Stimulated activated CD8-positive, alpha-beta memory T cell treated with anti-CD3 and anti-CD28 coated beads, Interleukin-7, amount 100 ng/mL, for 4 hours (primary cell): ENCODE measurements around the gene EDAR.

Experiments used
- DNase-seq, 2 donors: peaks; one replicate each; pipeline ENCODE4 v3.0.0-alpha.2; 2020; ENCODE audit warnings: low read depth in 2 of 2

The EDAR gene

DNA sequence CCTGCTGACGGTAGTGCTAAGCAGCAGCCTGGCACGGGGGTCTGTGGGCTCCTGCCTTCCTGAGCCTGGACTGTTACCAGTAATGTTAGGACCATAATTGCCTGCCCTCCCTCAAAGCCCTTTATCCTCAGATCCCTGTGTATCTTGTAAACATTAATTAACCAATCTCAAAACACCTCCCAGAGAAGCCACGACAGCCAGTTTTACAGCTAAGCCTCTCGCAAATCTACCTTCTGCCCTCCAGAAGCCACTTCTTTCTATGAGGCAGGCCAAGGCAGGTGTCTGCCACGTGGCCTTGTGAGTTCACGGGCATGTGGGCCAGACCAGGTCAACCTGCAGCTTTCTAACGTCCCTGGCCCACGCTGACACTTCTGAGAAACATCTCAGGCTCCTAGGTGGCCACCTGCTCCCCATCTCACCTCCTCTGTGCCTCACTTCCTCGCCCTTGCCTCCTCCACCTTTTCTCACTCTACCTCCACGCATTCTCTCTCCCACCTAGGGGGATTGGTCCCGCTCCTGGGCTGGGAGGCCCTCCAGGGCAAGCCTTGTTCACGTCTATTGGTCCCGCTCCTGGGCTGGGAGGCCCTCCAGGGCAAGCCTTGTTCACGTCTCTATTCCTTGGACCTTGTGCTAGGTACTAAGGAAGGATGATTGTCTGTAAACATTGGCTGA is 64.3 kb downstream of the EDAR start:
- no peak for DNase-seq

GRCh38 chr2:108923736-108924579 is 65.1 kb downstream of the EDAR start:
- DNase-seq = no peak

DNA sequence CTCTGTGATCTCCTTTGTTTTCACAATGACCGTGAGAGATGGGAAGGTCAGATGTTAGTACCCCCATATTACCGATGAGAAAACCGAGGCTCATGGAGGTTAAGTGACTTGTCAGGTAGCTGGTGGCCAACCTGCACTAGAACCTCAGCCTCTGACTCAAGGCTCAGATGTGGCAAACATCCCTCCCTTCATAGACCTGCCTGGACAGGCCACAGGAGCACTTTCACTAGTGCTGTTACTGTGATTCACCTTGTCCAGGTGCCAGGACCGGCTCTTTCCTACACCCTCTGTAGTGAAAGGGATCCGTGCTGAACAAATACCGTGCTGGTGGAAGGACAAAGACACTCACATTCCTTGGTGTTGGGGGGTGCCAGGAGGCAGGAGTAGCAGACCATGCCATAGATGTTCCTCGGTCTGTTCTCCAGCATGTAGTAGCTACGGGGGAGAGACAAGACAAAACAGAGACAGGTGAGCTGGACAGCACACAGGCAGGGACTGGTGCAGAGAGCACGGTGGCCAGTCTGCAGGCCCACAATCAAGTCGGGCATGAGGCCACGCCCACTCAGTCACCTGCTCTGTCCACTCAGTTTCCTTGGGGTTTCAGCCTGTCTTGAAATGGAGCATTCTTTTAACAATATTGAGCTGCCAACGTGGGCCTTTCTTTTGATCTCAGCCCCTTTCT is 65.9 kb downstream of the EDAR start:
- DNase-seq = no peak

DNA sequence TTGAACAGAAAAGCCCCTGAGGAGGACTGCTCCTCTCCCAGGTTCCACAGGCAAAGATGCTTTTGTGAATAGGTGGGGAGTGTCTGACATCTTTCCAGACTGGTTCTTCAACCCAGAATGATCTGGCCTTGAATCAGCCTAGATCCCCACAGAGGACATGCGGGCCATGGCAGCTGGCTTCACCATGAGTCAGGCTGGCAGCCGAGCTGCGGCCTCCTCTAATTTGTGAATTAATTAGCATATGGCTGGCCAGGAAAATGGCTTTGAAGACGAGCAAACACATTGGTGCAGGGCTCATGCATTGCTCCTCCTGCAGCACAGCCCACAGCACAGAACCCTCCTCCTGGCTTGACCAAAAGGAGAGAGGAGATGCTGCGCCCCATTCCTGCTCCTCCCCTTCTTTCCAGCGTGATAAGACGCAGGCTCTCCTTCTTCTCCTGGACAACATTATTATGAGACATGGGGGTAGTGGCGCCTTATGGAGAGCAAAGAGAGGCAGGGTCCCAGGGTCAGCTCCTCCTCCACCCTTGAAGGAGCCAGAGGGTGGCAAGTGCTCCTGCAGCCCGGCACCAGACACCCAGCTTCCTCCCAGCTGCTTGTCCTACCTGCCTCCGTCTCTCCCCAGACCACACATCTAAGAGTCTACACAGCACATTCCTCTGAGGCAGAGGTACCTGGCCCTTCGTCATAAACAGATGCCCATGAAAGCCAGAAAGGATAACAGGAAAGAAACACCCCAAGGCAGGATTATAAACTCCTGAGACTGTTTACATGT is 66.7 kb downstream of the EDAR start:
- DNase-seq = no peak

GRCh38 chr2:108921096-108922030 is 67.7 kb downstream of the EDAR start:
- DNase-seq = no peak

DNA sequence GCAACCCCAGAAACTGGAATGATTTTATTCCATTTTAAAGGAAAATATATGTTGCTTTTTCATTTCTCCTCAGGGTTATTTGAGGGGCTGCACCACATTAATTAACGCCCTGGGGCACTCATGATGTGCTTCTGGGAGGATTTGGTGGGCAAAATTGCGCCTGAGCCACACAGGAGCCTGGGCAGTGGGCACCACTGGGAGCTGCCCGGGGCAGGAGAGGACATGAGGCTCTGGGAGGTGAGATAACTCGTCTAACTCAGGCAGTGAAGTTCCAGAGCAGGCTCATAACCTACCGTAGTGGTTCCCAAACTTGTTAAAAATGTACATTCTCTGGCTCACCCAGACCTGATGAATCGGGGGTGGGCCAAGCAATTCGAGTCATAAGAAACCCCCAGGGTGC is 68.3 kb downstream of the EDAR start:
- DNase-seq = no peak

GRCh38 chr2:108919571-108920373 is 69.2 kb downstream of the EDAR start:
- no peak for DNase-seq

GRCh38 chr2:108918941-108919341 is 70.1 kb downstream of the EDAR start:
- no peak for DNase-seq

GRCh38 chr2:108918156-108918874 is 70.7 kb downstream of the EDAR start:
- DNase-seq = no peak

- DNase-seq = no peak
Observed at GRCh38 chr2:108917526-108917925, 71.5 kb downstream of the EDAR start.

DNA sequence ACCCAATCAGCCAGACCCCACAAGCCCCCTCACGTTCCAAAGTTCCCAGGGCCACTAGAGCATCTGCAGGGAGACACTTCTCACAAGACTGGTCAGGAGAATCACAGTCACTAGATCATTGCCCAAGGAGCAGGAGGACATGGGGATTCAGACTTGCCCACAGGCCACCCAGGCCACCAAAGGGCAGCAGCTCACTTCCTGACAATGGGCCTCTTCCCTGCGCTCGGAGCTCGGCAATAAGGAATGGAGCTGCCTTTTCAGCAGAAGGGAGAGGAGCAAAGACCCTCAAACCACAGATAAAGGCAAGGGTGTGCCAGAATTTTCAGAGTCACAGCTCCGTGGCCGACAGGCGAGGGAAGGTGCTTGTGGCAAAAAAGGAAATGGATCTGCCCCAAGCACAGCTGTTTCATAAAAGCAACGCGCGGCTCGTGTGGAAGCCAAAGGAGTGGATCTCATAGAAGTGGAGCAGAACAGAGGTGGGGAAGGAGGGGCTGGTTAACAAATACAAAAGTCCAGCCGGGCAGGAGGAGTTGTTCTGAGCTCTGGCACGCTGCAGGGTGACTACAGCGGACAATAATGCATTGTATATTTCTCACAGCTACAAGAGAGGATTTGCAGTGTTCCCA is 72.1 kb downstream of the EDAR start:
- DNase-seq = no peak

GRCh38 chr2:108916122-108916795 is 72.8 kb downstream of the EDAR start:
- DNase-seq = no peak

DNA sequence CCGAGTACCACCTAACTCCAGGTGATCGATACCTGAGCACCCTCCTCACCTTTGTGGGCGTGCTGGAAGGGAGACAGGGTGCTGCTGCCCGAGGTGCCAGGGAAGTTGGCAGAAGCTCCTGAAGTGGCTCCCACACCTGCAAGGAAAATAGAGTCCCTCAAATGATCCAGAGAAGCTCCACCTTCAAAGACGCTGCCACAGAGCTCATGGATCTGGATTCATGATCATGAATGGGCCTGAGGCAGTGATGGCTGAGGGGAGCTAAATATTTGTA is 76.5 kb downstream of the EDAR start:
- DNase-seq = no peak

GRCh38 chr2:108911807-108912628 is 77.0 kb downstream of the EDAR start:
- no peak for DNase-seq

DNA sequence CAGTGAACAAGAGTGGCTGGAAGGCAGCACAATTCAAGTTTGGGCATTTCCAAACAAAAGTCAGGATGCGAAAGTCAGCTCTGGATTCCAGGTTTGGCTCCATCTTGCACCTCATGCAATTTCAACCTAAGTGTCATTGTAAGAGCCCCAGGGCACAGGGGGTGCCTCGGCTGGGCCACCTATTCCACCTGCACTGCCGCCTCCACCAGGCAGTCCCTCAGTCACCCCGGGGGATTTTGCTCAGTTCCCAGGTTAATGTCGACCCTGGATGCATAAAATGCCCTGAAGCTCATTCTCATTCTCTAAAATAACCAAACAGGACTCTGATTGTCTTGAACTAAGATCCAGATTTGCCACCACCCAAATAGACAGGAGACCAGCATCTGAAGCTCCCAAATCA is 77.6 kb downstream of the EDAR start:
- no peak for DNase-seq

DNA sequence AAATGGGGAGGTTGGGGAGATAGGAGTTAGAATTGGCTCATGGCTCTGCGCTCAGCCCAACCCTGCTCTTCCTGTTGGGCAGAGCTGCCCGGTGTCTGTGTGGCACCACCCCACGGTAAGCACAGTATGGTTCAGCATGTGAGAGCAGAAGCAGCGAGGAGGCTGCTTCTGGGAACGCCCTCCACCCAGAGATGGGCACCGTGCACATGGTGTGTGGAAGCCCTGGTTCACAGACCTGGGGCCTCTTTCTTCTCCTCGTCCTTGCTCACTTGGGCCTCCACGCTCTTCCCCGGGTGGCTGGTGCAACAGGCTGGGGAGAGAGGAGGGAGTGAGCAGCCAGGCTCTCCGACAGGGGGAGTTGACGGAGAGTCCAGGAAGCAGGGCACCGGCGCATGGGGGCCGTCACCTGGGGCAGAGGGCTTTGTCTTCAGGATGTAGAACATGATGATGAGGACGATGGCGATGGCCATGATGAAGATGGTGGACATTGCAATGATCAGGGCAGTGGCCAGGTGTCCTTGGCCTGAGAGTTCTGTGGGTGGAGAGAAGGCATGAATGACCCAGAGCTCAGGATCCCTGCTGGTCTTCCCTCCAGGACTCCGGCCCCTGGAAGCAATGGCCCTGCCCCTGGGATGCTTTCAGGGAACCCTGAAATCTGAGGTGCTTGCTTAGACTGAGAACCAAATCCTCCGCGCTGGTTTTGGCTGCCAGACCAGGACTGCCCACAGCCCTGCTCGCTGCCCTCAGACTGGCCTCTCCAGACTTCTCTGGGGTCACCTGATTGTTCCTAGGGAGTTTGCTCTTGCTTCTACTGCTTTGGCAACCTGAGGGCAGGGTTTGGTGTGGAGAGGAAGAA is 78.3 kb downstream of the EDAR start:
- no peak for DNase-seq

DNA sequence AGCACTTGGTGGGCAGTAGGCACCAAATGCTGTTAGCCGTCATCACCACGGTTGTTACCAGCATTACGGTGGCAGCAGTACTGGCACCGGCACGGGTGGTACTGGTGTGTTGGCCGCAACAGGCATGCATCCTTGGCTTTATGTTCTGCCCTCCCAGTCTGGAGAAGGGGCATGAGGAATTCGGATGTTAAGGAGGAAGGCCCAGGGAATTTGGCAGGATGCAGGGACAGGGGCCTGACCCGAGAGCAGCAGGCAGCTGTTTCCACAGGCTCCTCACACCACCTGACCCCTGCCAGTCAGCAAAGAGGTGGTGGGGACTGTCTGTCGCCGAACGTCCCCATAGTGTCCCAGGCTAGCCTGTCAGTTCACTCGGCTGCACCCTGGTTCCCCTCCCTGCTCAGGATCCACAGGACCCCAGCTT is 79.0 kb downstream of the EDAR start:
- no peak for DNase-seq
